GM12872 (cell line): Measurements from ENCODE around the gene FKBP5.

Source experiments
- TF ChIP-seq, protein P1 (sequence below): IDR thresholded peaks from 3 replicates; pipeline ENCODE4 v1.5.1; 2011; ENCODE audit warnings: low read depth, mild to moderate bottlenecking, low read length, moderate library complexity; ENCODE audit not compliant: insufficient read depth

Gene FKBP5

DNA sequence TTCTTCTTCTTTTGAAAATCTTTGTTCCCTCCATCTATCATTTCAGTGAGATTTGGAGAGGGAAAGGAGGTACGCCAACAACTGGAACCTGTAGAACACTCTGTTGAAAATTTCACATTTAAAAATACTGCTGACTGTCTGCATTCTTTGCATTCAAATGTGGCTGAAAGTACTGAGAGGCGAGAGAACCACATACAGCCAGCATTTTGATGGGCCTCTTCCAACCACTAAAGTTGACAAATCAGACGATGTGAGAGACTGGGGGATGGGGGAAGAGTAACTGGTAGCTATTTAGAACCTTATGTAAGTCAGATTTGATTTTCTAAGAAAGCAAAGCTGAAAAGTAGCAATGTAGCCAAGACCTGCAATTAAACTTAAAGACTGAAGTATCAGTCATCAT lies 77.5 kb downstream of the FKBP5 start:
- TF ChIP-seq, protein P1, sequence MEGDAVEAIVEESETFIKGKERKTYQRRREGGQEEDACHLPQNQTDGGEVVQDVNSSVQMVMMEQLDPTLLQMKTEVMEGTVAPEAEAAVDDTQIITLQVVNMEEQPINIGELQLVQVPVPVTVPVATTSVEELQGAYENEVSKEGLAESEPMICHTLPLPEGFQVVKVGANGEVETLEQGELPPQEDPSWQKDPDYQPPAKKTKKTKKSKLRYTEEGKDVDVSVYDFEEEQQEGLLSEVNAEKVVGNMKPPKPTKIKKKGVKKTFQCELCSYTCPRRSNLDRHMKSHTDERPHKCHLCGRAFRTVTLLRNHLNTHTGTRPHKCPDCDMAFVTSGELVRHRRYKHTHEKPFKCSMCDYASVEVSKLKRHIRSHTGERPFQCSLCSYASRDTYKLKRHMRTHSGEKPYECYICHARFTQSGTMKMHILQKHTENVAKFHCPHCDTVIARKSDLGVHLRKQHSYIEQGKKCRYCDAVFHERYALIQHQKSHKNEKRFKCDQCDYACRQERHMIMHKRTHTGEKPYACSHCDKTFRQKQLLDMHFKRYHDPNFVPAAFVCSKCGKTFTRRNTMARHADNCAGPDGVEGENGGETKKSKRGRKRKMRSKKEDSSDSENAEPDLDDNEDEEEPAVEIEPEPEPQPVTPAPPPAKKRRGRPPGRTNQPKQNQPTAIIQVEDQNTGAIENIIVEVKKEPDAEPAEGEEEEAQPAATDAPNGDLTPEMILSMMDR = no peak

DNA sequence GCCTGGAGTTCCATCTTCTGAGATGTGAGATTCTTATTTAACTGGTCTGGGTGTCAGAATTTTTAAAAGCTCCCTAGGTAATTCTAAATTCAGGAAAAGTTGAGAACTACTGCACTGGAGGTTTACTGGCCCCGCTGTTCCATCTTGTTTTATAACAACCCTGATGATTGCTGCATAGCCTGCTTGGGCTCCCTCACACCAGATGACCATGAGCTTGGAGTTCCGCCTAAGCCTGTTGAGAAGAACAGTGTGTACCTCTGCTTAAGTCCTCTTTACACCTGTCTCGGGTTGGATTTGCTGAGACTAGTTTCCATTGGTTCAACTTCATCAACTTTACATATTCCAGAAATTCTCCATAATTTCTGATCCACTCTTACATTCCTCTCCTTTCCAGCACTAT lies 77.9 kb downstream of the FKBP5 start:
- TF ChIP-seq, protein P1 = no peak

DNA sequence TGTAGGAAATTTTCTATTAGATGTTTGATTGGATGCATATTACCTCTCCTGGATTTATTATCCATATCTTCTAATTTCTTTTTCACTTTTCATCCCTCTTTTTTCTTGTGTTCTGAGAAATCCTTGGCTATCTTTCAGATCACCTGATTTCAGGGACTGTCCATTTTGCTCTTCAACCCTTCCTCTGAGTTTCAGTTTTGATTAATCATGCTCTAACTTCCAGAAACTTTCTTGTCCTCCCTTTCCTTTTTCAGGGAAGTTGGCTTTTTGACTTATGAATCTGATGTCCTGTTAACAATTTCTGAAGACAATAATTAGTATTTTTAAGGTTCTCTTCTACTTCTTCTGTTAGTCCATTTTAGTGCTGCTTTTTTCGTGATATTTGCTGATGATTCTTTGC lies 79.1 kb downstream of the FKBP5 start:
- TF ChIP-seq, protein P1 = no peak

DNA sequence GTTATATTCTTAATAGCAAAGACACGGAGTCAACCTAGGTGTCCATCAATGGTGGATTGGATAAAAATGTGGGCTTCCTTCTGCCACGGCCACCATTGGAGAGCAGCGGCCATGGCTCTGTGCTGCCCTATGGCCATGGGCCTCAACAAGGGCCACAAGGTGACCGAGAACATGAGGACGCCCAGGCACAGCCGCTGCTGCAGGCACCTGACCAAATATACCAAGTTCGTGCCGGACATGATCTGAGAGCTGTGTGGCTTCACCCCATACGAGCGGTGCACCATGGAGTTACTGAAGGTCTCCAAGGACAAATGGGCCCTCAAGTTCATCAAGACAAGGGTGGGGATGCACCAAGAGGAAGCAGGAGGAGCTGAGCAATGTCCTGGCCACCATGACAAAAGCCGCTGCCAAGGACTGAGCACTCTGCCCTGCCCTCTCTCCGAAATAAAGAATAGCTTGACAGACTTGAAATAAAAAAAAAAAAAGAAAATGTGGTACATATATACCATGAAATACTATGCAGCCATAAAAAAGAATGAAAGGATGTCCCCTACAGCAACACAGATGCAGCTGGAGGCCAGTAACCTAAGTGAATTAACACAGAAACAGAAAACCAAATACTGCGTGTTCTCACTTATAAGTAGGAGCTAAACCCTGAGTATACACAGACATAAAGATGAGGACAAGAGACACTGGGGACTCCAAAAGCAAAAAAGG lies 81.0 kb downstream of the FKBP5 start:
- TF ChIP-seq, protein P1 = no peak

DNA sequence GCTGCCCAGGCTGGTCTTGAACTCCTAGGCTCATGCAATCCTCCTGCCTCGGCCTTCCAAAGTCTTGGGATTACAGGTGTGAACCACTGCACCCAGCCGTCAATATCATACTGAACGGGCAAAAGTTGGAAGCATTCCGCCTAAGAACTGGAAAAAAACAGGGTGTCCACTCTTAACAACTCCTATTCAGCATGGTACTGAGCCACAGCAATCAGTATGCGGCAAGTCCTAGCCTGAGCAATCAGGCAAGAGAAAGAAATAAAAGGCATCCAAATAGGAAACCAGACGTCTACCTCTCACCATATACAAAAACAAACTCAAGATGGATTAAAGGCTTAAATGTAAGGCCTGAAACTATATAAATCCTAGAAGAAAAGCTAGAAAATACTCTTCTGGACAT lies 83.1 kb downstream of the FKBP5 start:
- TF ChIP-seq, protein P1 = no peak

DNA sequence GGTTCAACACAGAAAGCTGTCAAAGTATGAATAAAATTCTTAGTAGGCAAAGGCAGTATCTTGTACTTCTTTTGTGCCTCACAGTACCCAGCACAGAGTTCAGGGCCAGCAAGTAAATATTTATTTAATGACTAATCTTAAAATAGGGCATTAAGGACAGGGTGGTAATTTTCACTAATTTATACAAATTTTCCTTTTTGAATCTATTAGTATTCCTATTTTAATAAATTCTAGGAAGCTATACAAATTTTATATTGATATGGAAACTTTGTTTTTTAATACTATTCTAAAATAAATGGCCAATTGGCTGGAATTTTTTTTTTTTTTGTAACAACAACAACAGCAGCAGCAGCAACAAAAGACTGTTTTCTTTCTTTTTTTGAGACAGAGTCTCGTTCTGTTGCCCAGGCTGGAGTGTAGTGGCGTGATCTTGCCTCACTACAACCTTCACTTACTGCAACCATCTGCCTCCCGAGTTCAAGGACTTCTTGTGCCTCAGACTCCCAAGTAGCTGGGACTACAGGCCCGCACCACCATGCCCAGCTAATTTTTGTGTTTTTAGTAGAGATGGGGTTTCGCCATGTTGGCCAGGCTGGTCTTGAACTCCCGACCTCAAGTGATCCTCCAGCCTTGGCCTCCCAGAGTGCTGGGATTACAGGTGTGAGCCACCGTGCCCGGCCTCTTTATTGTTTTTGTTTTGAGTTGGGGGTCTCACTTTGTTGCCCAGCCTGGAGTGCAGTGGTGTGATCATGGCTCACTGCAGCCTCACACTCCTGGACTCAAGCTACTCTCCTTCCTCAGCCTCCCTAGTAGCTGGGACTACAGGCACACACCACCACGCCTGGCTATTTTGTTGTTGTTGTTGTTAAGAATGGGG lies 85.2 kb downstream of the FKBP5 start:
- TF ChIP-seq, protein P1 = no peak

DNA sequence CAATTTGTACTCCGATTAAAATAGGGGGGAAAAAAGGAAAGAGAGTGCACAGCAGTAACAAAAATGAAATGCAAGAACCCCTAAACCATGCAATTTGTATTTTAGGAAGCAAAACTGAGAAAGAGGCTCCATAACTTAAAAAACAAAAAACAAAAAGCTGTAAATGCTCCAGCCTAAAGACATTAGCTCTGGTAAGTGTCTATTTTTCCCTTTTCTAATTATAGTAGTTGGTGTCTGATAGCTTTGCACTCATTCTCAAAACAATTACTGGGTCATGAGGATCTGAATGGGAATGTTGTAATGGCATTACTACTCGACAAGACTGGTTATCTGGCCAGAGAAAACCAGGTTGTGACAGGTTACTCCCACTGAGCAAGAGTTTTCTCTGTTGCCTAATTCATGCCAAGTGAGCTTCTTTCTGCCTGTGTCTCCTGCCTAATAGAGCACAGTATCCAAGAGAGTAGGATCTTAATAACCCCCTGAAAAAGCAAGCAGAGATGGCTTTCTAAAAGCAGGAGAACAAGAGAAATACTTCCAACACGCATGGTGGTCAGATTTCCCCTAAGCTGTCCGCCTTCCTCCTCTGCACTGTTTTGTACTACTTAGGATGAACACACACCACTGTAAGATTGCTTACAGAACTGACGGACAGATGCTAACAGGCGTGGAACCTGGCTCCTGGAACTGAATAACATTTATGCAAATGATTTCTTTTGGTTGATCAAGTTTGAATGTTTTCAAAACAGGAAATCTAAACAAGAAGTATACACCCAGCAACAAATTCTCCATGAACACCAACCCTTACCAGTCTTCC lies 86.4 kb downstream of the FKBP5 start:
- TF ChIP-seq, protein P1 = no peak
